ENCODE data around the gene TRIM50. TPM values are rescaled to one million over a fixed set of nuclear protein-coding genes. Genes with fewer than 3 reads are reported as not detected.
"Not testable (repeated sequence)": the region's sequence is repeated elsewhere in the genome, so short reads cannot be mapped to it uniquely, and the experiment has no call there.

Gene TRIM50
- polyA plus RNA-seq, 1 donor from 2014 or later, result not detected

DNA sequence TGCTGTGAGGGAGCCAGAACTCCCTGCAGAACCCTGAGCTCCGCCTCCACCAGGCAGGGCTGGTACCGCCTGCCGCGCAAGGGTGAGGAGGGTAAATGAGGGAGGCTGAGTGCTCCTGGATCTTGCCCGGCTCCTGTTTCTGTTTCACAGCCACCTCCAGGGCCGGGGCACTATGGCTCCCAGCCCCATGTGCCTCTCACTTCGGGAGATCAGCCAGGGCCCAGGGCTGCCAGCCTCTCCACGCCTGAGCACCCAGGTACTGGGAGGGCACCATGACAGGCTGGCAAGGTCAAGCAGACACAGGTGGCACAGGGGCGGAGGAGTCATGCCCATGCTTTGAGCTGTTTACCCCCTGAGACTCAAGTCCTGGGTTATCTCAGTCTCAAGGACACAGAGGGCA, 8.3 kb downstream of the TRIM50 start:
- H3K9me3 ChIP-seq (ENCODE audit: low read length); H3K36me3 ChIP-seq (ENCODE audit: insufficient read depth, low read length); H3K9me2 ChIP-seq (ENCODE audit: insufficient read depth, low read length); H3K9ac ChIP-seq (ENCODE audit: low read length); H3K4me3 ChIP-seq (ENCODE audit: low read length); H3K4me2 ChIP-seq (ENCODE audit: low read length); H3K79me2 ChIP-seq (replicated peaks; ENCODE audit: insufficient read depth, low read length); H3K27ac ChIP-seq (ENCODE audit: low read length); H3K27me3 ChIP-seq (ENCODE audit: insufficient read depth, low read depth, low read length); H4K20me1 ChIP-seq (ENCODE audit: insufficient read depth); H2AFZ ChIP-seq (ENCODE audit: low read depth, low read length); H3F3A ChIP-seq (ENCODE audit: insufficient read depth, low read length, poor library complexity, severe bottlenecking): not testable (repeated sequence)

DNA sequence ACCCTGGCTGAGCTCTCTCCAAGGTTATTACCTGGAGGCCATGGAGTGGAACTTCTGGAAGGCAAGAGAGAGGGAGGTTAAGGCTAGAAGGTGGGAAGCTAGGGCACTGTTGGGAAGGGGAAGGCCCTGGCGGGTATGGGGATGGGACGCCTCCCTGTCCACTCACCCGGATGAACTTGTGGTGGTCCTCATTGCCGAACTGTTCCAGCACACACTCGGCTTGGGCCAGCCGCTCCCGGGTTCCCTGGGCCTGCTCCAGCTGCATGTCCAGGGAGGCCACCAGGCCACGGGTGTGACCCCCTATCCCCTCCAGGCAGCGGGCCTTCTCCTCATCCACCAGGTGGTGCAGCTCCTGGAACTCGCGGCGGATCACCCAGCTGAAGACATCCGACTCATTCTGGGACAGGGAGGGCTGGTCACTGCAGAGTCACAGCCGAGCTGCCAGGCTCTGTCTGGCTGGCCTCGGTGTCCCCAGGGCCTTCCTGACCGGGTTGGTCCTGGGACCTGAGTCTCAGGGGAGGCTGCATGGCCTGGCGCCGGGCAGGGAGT, 9.2 kb downstream of the TRIM50 start:
- H3K4me2 ChIP-seq (ENCODE audit: low read length); H3K9ac ChIP-seq (ENCODE audit: low read length); H3K9me2 ChIP-seq (ENCODE audit: insufficient read depth, low read length); H4K20me1 ChIP-seq (ENCODE audit: insufficient read depth); H3K9me3 ChIP-seq (ENCODE audit: low read length); H3K27me3 ChIP-seq (ENCODE audit: insufficient read depth, low read depth, low read length); H3F3A ChIP-seq (ENCODE audit: insufficient read depth, low read length, poor library complexity, severe bottlenecking); H3K36me3 ChIP-seq (ENCODE audit: insufficient read depth, low read length); H3K27ac ChIP-seq (ENCODE audit: low read length); H2AFZ ChIP-seq (ENCODE audit: low read depth, low read length); H3K4me3 ChIP-seq (ENCODE audit: low read length); H3K79me2 ChIP-seq (replicated peaks; ENCODE audit: insufficient read depth, low read length): not testable (repeated sequence)

DNA sequence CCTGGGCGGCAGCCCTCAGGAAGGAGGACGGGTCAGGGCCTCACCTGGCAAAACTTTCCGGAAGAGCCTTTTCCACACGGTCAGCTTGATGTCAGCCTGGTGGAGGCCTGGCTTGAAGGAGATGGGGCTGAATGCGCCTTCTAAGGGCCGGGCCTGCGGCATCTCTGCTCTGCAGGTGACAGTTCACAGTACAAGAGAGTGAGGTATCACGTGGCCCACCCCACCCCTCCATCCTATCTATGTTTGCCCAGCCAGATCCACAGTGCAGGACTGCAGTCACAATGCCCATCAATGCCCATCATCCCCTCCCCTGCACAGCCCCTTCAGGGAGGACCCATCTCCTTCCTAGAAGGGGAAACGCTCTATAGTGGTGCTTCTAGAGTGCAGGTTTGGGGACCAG, 11.4 kb downstream of the TRIM50 start:
- no peak overlapping the region for H3K4me3 ChIP-seq (ENCODE audit: low read length)
- H3K9ac ChIP-seq (ENCODE audit: low read length), result no peak overlapping the region
- no peaks in the 10 kb centered on the region for H3K9me3 ChIP-seq (ENCODE audit: low read length)
- H3K27ac ChIP-seq (ENCODE audit: low read length), result no peak overlapping the region
- H3K27me3 ChIP-seq (ENCODE audit: insufficient read depth, low read depth, low read length), result no peaks in the 10 kb centered on the region
- no peak for TF ChIP-seq POLR2AphosphoS5 (IDR thresholded peaks at IDR 0.05)
- TF ChIP-seq EZH2 (IDR thresholded peaks at IDR 0.05; ENCODE audit: borderline replicate concordance, insufficient read depth, low read length, poor library complexity, severe bottlenecking), result no peak
- no peak for TF ChIP-seq RAD21 (conservative IDR thresholded peaks at IDR 0.05)
- TF ChIP-seq, protein P1, sequence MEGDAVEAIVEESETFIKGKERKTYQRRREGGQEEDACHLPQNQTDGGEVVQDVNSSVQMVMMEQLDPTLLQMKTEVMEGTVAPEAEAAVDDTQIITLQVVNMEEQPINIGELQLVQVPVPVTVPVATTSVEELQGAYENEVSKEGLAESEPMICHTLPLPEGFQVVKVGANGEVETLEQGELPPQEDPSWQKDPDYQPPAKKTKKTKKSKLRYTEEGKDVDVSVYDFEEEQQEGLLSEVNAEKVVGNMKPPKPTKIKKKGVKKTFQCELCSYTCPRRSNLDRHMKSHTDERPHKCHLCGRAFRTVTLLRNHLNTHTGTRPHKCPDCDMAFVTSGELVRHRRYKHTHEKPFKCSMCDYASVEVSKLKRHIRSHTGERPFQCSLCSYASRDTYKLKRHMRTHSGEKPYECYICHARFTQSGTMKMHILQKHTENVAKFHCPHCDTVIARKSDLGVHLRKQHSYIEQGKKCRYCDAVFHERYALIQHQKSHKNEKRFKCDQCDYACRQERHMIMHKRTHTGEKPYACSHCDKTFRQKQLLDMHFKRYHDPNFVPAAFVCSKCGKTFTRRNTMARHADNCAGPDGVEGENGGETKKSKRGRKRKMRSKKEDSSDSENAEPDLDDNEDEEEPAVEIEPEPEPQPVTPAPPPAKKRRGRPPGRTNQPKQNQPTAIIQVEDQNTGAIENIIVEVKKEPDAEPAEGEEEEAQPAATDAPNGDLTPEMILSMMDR (IDR thresholded peaks at IDR 0.05; ENCODE audit: poor library complexity, severe bottlenecking), result no peak
- H3F3A ChIP-seq (ENCODE audit: insufficient read depth, low read length, poor library complexity, severe bottlenecking), result no peaks in the 10 kb centered on the region
- no peak overlapping the region for H2AFZ ChIP-seq (ENCODE audit: low read depth, low read length)
- no peaks in the 10 kb centered on the region for H3K79me2 ChIP-seq (replicated peaks; ENCODE audit: insufficient read depth, low read length)
- H3K36me3 ChIP-seq (ENCODE audit: insufficient read depth, low read length), result no peaks in the 10 kb centered on the region
- H3K9me2 ChIP-seq (ENCODE audit: insufficient read depth, low read length), result no peaks in the 10 kb centered on the region
- H4K20me1 ChIP-seq (ENCODE audit: insufficient read depth), result no peaks in the 10 kb centered on the region
- no peak overlapping the region for H3K4me2 ChIP-seq (ENCODE audit: low read length)

DNA sequence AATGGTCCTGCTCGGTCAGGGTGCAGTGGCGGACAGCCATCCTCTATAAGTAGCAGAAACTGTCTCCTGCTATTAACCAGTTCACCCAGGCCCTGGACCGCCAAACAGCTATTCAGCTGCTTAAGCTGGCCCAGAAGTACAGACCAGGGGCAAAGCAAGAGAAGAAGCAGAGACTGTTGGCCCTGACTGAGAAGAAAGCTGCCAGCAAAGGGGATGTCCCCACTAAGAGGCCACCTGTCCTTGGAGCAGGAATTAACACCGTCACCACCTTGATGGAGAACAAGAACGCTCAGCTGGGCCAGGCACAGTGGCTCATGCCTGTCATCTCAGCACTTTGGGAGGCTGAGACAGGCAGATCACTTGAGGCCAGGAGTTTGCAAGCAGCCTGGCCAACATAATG, 13.6 kb downstream of the TRIM50 start:
- H3K79me2 ChIP-seq (replicated peaks; ENCODE audit: insufficient read depth, low read length), result no peaks in the 10 kb centered on the region
- H3K27me3 ChIP-seq (ENCODE audit: insufficient read depth, low read depth, low read length), result no peaks in the 10 kb centered on the region
- no peaks in the 10 kb centered on the region for H3K36me3 ChIP-seq (ENCODE audit: insufficient read depth, low read length)
- H3F3A ChIP-seq (ENCODE audit: insufficient read depth, low read length, poor library complexity, severe bottlenecking), result no peaks in the 10 kb centered on the region
- H3K9me3 ChIP-seq (ENCODE audit: low read length), result no peaks in the 10 kb centered on the region
- H3K4me3 ChIP-seq (ENCODE audit: low read length), result no peak overlapping the region
- no peak overlapping the region for H3K9ac ChIP-seq (ENCODE audit: low read length)
- no peaks in the 10 kb centered on the region for H3K9me2 ChIP-seq (ENCODE audit: insufficient read depth, low read length)
- TF ChIP-seq SMC3 (conservative IDR thresholded peaks at IDR 0.05; ENCODE audit: poor library complexity) (no peak), EZH2 (IDR thresholded peaks at IDR 0.05; ENCODE audit: borderline replicate concordance, insufficient read depth, low read length, poor library complexity, severe bottlenecking) (no peak), RAD21 (conservative IDR thresholded peaks at IDR 0.05) (no peak), MXI1 (conservative IDR thresholded peaks at IDR 0.05; ENCODE audit: poor library complexity, severe bottlenecking) (no peak), TAF1 (IDR thresholded peaks at IDR 0.05; ENCODE audit: low read depth) (no peak)
- TF ChIP-seq, protein P1 (IDR thresholded peaks at IDR 0.05; ENCODE audit: poor library complexity, severe bottlenecking), result no peak
- TF ChIP-seq, protein P2, sequence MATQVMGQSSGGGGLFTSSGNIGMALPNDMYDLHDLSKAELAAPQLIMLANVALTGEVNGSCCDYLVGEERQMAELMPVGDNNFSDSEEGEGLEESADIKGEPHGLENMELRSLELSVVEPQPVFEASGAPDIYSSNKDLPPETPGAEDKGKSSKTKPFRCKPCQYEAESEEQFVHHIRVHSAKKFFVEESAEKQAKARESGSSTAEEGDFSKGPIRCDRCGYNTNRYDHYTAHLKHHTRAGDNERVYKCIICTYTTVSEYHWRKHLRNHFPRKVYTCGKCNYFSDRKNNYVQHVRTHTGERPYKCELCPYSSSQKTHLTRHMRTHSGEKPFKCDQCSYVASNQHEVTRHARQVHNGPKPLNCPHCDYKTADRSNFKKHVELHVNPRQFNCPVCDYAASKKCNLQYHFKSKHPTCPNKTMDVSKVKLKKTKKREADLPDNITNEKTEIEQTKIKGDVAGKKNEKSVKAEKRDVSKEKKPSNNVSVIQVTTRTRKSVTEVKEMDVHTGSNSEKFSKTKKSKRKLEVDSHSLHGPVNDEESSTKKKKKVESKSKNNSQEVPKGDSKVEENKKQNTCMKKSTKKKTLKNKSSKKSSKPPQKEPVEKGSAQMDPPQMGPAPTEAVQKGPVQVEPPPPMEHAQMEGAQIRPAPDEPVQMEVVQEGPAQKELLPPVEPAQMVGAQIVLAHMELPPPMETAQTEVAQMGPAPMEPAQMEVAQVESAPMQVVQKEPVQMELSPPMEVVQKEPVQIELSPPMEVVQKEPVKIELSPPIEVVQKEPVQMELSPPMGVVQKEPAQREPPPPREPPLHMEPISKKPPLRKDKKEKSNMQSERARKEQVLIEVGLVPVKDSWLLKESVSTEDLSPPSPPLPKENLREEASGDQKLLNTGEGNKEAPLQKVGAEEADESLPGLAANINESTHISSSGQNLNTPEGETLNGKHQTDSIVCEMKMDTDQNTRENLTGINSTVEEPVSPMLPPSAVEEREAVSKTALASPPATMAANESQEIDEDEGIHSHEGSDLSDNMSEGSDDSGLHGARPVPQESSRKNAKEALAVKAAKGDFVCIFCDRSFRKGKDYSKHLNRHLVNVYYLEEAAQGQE (IDR thresholded peaks at IDR 0.05; ENCODE audit: borderline replicate concordance), result no peak
- no peak overlapping the region for H2AFZ ChIP-seq (ENCODE audit: low read depth, low read length)
- no peak overlapping the region for H3K4me2 ChIP-seq (ENCODE audit: low read length)
- H3K27ac ChIP-seq (ENCODE audit: low read length), result no peak overlapping the region
- H4K20me1 ChIP-seq (ENCODE audit: insufficient read depth), result no peaks in the 10 kb centered on the region
